Airway epithelial cell (primary cell): Measurements from ENCODE around the gene ENTPD6. TPM values are rescaled to one million over a fixed set of nuclear protein-coding genes. Genes with fewer than 3 reads are reported as not detected.

Source experiments
- total RNA-seq: library from RNA; depleted of rRNA; stranded (reverse); fragments of >200 nt; gene quantifications from 2 replicates; pipeline ENCODE4 v1.2.3, GENCODE V29; 2015

ENTPD6 gene
- total RNA-seq: 58.2 and 68.3 TPM in 2 replicates

GRCh38 chr20:25195014-25195961, at the start of gene ENTPD6:
Gene ENTPD6 (plus strand): TSS chr20:25195712. CDS start chr20:25206537, 10,825 bp downstream.

DNA sequence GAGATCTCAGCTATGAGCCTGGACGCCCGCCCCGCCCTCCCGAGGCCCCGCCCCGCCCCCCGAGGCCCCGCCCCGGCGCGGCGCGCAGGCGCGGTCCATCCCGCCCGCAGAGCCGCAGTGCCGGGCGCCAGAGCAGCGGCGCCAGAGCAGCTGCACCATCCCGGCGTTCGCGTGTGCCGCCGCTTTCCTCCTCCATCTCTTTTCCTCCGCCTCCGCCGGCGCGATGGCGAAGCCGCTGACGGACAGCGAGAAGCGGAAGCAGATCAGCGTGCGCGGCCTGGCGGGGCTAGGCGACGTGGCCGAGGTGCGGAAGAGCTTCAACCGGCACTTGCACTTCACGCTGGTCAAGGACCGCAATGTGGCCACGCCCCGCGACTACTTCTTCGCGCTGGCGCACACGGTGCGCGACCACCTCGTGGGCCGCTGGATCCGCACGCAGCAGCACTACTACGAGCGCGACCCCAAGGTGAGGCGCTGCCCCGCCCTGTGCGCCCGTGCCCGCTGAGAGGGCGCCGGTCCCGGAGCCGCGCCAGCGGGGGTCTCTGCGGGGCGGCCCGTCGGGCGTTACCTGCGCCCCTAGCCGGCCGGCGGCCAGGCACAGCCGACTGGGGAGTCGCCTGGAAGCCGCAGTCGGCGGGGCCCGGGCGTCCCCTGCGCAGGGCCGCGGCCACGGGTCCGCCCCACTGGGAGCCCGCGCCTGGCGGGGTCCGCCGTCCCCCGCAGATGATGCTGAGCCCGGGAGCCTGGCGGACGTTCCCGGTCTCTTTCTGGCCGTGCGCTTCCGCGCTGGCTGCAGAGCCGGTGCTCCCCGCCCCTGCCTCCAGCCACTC, 52.7 kb downstream of the ENTPD6 start, which contains the start of gene PYGB:
TSS of gene PYGB (plus strand) at position 130 of the 830 bp plus-strand sequence. CDS start at position 224, 94 bp downstream.

Other genes with a start within 250 kb of the ENTPD6 start
- not detected in 2 replicates for gene CST7, start 246.4 kb upstream of the ENTPD6 start, total RNA-seq
- gene APMAP, start 203.0 kb upstream of the ENTPD6 start, total RNA-seq: 75.8 and 82.4 TPM in 2 replicates
- 1.3 and 2.8 TPM in 2 replicates for gene ACSS1, start 137.6 kb upstream of the ENTPD6 start, total RNA-seq
- gene VSX1, start 113.6 kb upstream of the ENTPD6 start, total RNA-seq: not detected in 2 replicates
- 234 and 278 TPM in 2 replicates for gene PYGB, start 52.4 kb downstream of the ENTPD6 start, total RNA-seq
- 38.7 and 42.7 TPM in 2 replicates for gene ABHD12, start 195.1 kb downstream of the ENTPD6 start, total RNA-seq
- 12.6 and 15.2 TPM in 2 replicates for gene GINS1, start 212.0 kb downstream of the ENTPD6 start, total RNA-seq